GM06990 (cell line): ENCODE data around the gene R3HDM2.
"Not testable (repeated sequence)": the region's sequence is repeated elsewhere in the genome, so short reads cannot be mapped to it uniquely, and the experiment has no call there.

Experiments
- DNase-seq: peaks from one replicate; pipeline ENCODE4 v3.0.0-alpha.2; 2011; ENCODE audit not compliant: insufficient read length; ENCODE audit errors: extremely low read depth
- H3K27me3 ChIP-seq: replicated peaks from 2 replicates; pipeline ENCODE4 v1.6.0; 2011; ENCODE audit warnings: low read length; ENCODE audit not compliant: control insufficient read depth, insufficient read depth
- H3K36me3 ChIP-seq: 2 replicates; pipeline ENCODE4 v1.5.1; 2011; ENCODE audit warnings: low read length; ENCODE audit not compliant: control insufficient read depth, insufficient read depth
- H3K4me3 ChIP-seq: replicated peaks from 2 replicates; pipeline ENCODE4 v1.5.1; 2011; ENCODE audit warnings: low read depth, mild to moderate bottlenecking, control low read depth, low read length
- CTCF ChIP-seq: IDR thresholded peaks from 2 replicates; pipeline ENCODE4 v1.5.1; 2011; ENCODE audit warnings: low read length, control low read depth, mild to moderate bottlenecking, inconsistent platforms; ENCODE audit not compliant: insufficient read depth, poor library complexity, severe bottlenecking

Gene R3HDM2

GRCh38 chr12:57404966-57405640 lies 25.7 kb downstream of the R3HDM2 start:
- H3K4me3 ChIP-seq = no peak overlapping the region
- no peak for TF ChIP-seq CTCF
- H3K27me3 ChIP-seq = no peaks in the 10 kb centered on the region
- no peaks in the 10 kb centered on the region for H3K36me3 ChIP-seq
- DNase-seq = peak; percentile 19

- not testable (repeated sequence) for H3K27me3 ChIP-seq, H3K4me3 ChIP-seq, DNase-seq, H3K36me3 ChIP-seq
Measured at GRCh38 chr12:57402156-57402555, 28.7 kb downstream of the R3HDM2 start.

GRCh38 chr12:57401165-57401564 lies 29.7 kb downstream of the R3HDM2 start:
- TF ChIP-seq CTCF = no peak
- no peak for DNase-seq
- Histone ChIP-seq H3K36me3 (no peaks in the 10 kb centered on the region), H3K27me3 (no peaks in the 10 kb centered on the region), H3K4me3 (no peak overlapping the region)

- not testable (repeated sequence) for H3K27me3 ChIP-seq, H3K36me3 ChIP-seq, H3K4me3 ChIP-seq, DNase-seq
Measured at GRCh38 chr12:57399718-57400463, 31.0 kb downstream of the R3HDM2 start.

GRCh38 chr12:57397441-57397840 lies 33.4 kb downstream of the R3HDM2 start:
- H3K4me3 ChIP-seq = no peak overlapping the region
- no peaks in the 10 kb centered on the region; the same call in 1 of the 2 replicates for H3K36me3 ChIP-seq
- TF ChIP-seq CTCF = no peak
- H3K27me3 ChIP-seq = no peaks in the 10 kb centered on the region
- no peak for DNase-seq

GRCh38 chr12:57395121-57395520 lies 35.7 kb downstream of the R3HDM2 start:
- no peak for DNase-seq
- no peaks in the 10 kb centered on the region; the same call in none of the 2 replicates for H3K36me3 ChIP-seq
- TF ChIP-seq CTCF = no peak
- no peak overlapping the region for H3K4me3 ChIP-seq
- H3K27me3 ChIP-seq = no peaks in the 10 kb centered on the region
